IMR-90 (cell line): ENCODE results near the gene DAPL1. TPM values are rescaled to one million over a fixed set of nuclear protein-coding genes. Genes with fewer than 3 reads are reported as not detected.

Experiments used
- ATAC-seq: fragments of 200-7000 bp; cut with Tn5 transposase; 2 replicates; pipeline ENCODE4 v1.9.1; 2020; ENCODE audit warnings: low read depth, mild to moderate bottlenecking, moderate library complexity
- BruUV-seq: library from RNA; stranded (reverse); fragments of 400-500 nt; replicated peaks from 2 replicates; lab custom pipeline; 2021; lab: Mats Ljungman, UMichigan
- CTCF ChIA-PET: fragments of 300-600 bp; formaldehyde crosslinking; extraction: SDS; loops from one replicate; lab custom pipeline; 2021; ENCODE audit warnings: antibody characterized with exemption; lab: Yijun Ruan, JAX
- POLR2A ChIA-PET: fragments of 300-600 bp; sonication (Branson Sonifier 250); formaldehyde crosslinking; loops from one replicate; lab custom pipeline; 2022; ENCODE audit warnings: antibody characterized with exemption; ENCODE audit not compliant: unreplicated experiment; lab: Charles Lee
- DNase-seq: peaks from one replicate; pipeline ENCODE4 v3.0.0; 2013
- H2AFZ ChIP-seq: replicated peaks from 2 replicates; pipeline ENCODE3; 2013; ENCODE audit warnings: low read length, mild to moderate bottlenecking; ENCODE audit not compliant: poor library complexity
- H2AK5ac ChIP-seq: 2 replicates; pipeline ENCODE4 v1.6.1; 2013; ENCODE audit warnings: low read depth, low read length, inconsistent platforms
- H2AK9ac ChIP-seq: replicated peaks from 2 replicates; pipeline ENCODE3; 2013; ENCODE audit warnings: mild to moderate bottlenecking, low read depth, low read length, moderate library complexity; ENCODE audit not compliant: poor library complexity
- H2BK120ac ChIP-seq: 2 replicates; pipeline ENCODE4 v1.6.1; 2013; ENCODE audit warnings: low read depth, low read length, inconsistent platforms
- H2BK15ac ChIP-seq: 3 replicates; pipeline ENCODE4 v1.6.1; 2013; ENCODE audit warnings: low read depth, low read length, inconsistent platforms
- H2BK20ac ChIP-seq: 2 replicates; pipeline ENCODE4 v1.6.1; 2013; ENCODE audit warnings: low read depth, mild to moderate bottlenecking, inconsistent platforms, low read length, moderate library complexity
- H2BK5ac ChIP-seq: 2 replicates; pipeline ENCODE4 v1.6.1; 2013; ENCODE audit warnings: mild to moderate bottlenecking, low read depth, low read length, inconsistent platforms; ENCODE audit not compliant: poor library complexity, severe bottlenecking
- H3K14ac ChIP-seq: replicated peaks from 2 replicates; pipeline ENCODE4 v1.6.1; 2013; ENCODE audit warnings: low read depth, low read length, inconsistent platforms
- H3K18ac ChIP-seq: 2 replicates; pipeline ENCODE4 v1.6.1; 2013; ENCODE audit warnings: low read depth, low read length, control low read depth
- H3K23ac ChIP-seq: 2 replicates; pipeline ENCODE4 v1.6.1; 2013; ENCODE audit warnings: low read depth, low read length, inconsistent platforms
- H3K27ac ChIP-seq: 2 replicates; pipeline ENCODE4 v1.5.1; 2013; ENCODE audit warnings: mild to moderate bottlenecking, control low read depth, low read length; ENCODE audit not compliant: insufficient read depth
- H3K27me3 ChIP-seq: 2 replicates; pipeline ENCODE4 v1.6.1; 2013; ENCODE audit warnings: low read length; ENCODE audit not compliant: control insufficient read depth, insufficient read depth
- H3K36me3 ChIP-seq: 2 replicates; pipeline ENCODE4 v1.6.1; 2013; ENCODE audit warnings: low read length, mixed read lengths; ENCODE audit not compliant: control insufficient read depth, insufficient read depth
- H3K4ac ChIP-seq: 2 replicates; pipeline ENCODE4 v1.6.1; 2013; ENCODE audit warnings: low read depth, low read length, inconsistent platforms
- H3K4me1 ChIP-seq: 2 replicates; pipeline ENCODE4 v1.6.1; 2013; ENCODE audit warnings: low read length, mixed read lengths; ENCODE audit not compliant: control insufficient read depth, insufficient read depth
- H3K4me2 ChIP-seq: 2 replicates; pipeline ENCODE4 v1.6.1; 2013; ENCODE audit warnings: low read depth, mild to moderate bottlenecking, control low read depth, low read length, moderate library complexity
- H3K4me3 ChIP-seq: 2 replicates; pipeline ENCODE4 v1.5.1; 2013; ENCODE audit warnings: low read depth, mild to moderate bottlenecking, control low read depth, low read length, moderate library complexity; ENCODE audit not compliant: insufficient read depth
- H3K56ac ChIP-seq: 2 replicates; pipeline ENCODE4 v1.6.1; 2013; ENCODE audit warnings: low read length, inconsistent platforms; ENCODE audit not compliant: insufficient read depth; ENCODE audit errors: extremely low read depth
- H3K79me1 ChIP-seq, 2 experiments: 2 replicates each; pipeline ENCODE4 v1.6.1; 2013; ENCODE audit warnings: low read length in 2 of 2, inconsistent platforms in 1 of 2, low read depth in 1 of 2
- H3K9ac ChIP-seq: 2 replicates; pipeline ENCODE4 v1.6.1; 2013; ENCODE audit warnings: low read depth, low read length, control low read depth
- H3K9me1 ChIP-seq: 2 replicates; pipeline ENCODE4 v1.6.1; 2013; ENCODE audit warnings: low read length, inconsistent platforms; ENCODE audit not compliant: insufficient read depth
- H3K9me3 ChIP-seq: 2 replicates; pipeline ENCODE4 v1.6.1; 2013; ENCODE audit warnings: low read length; ENCODE audit not compliant: control insufficient read depth, insufficient read depth
- H4K20me1 ChIP-seq: 2 replicates; pipeline ENCODE4 v1.6.1; 2013; ENCODE audit warnings: low read length, inconsistent platforms; ENCODE audit not compliant: insufficient read depth
- H4K5ac ChIP-seq: 2 replicates; pipeline ENCODE4 v1.6.1; 2013; ENCODE audit warnings: mild to moderate bottlenecking, low read depth, low read length, control low read depth
- H4K8ac ChIP-seq, 2 experiments: 2 replicates each; pipeline ENCODE4 v1.6.1; 2013; ENCODE audit warnings: low read depth in 2 of 2, low read length in 2 of 2, control low read depth in 1 of 2, inconsistent platforms in 1 of 2
- H4K91ac ChIP-seq: 2 replicates; pipeline ENCODE4 v1.6.1; 2013; ENCODE audit warnings: low read depth, low read length, inconsistent platforms; ENCODE audit not compliant: insufficient read depth
- BHLHE40 ChIP-seq: fragments of 150-350 bp; IDR thresholded peaks from 2 replicates; pipeline ENCODE4 v1.6.1; 2016; ENCODE audit warnings: mild to moderate bottlenecking, low read depth, low read length
- CEBPB ChIP-seq: IDR thresholded peaks from 2 replicates; pipeline ENCODE4 v1.6.1; 2012; ENCODE audit warnings: low read depth, low read length, improper control_type of control experiment
- CHD1 ChIP-seq: IDR thresholded peaks from 2 replicates; pipeline ENCODE4 v1.6.1; 2012; ENCODE audit warnings: low read depth, low read length, improper control_type of control experiment
- FOS ChIP-seq: fragments of 150-350 bp; IDR thresholded peaks from 2 replicates; pipeline ENCODE4 v1.6.1; 2016; ENCODE audit warnings: low read depth, low read length
- MAZ ChIP-seq: IDR thresholded peaks from 2 replicates; pipeline ENCODE4 v1.6.1; 2012; ENCODE audit warnings: low read depth, mild to moderate bottlenecking, low read length, improper control_type of control experiment, moderate library complexity, borderline replicate concordance
- MXI1 ChIP-seq: IDR thresholded peaks from 2 replicates; pipeline ENCODE4 v1.6.1; 2012; ENCODE audit warnings: low read depth, mild to moderate bottlenecking, low read length, moderate library complexity, borderline replicate concordance
- NFE2L2 ChIP-seq: fragments of 150-350 bp; IDR thresholded peaks from 2 replicates; pipeline ENCODE4 v1.6.1; 2016; ENCODE audit warnings: low read depth, mild to moderate bottlenecking, low read length
- POLR2A ChIP-seq: IDR thresholded peaks from 2 replicates; pipeline ENCODE4 v1.6.1; 2012; ENCODE audit warnings: mild to moderate bottlenecking, low read depth, low read length
- RAD21 ChIP-seq: IDR thresholded peaks from 2 replicates; pipeline ENCODE4 v1.6.1; 2012; ENCODE audit warnings: low read length, improper control_type of control experiment
- RCOR1 ChIP-seq: IDR thresholded peaks from 2 replicates; pipeline ENCODE4 v1.6.1; 2012; ENCODE audit warnings: mild to moderate bottlenecking, low read length, improper control_type of control experiment; ENCODE audit not compliant: insufficient replicate concordance
- RFX5 ChIP-seq: IDR thresholded peaks from 2 replicates; pipeline ENCODE4 v1.8.0; 2012; ENCODE audit warnings: low read depth, mild to moderate bottlenecking, low read length, moderate library complexity
- WGBS, 2 experiments: methylation state at CpG; one replicate each; pipeline versions ENCODE4 v1.1.5 to v1.1.7; 2013; ENCODE audit warnings: missing lambda C conversion rate in 2 of 2; ENCODE audit not compliant: insufficient read length in 1 of 2; ENCODE audit errors: extremely low coverage in 2 of 2; 5-methylcytosine and 5-hydroxymethylcytosine counted together
- dilution Hi-C: fragments of 300-500 bp; cut with HindIII; formaldehyde crosslinking; loops from one replicate; pipeline ENCODE4 v1.14.3; 2018; ENCODE audit warnings: low sequenced_read_pairs; ENCODE audit not compliant: unreplicated experiment
- in situ Hi-C: fragments of 300-500 bp; cut with MboI; formaldehyde crosslinking; loops from 3 replicates; pipeline ENCODE4 v1.14.3; 2019; ENCODE audit warnings: low sequenced_read_pairs, inconsistent platforms, mixed read lengths
- intact Hi-C: fragments of 100-400 bp; cut with micrococcal nuclease; formaldehyde crosslinking; loops from 2 replicates; pipeline ENCODE4 v1.10.0; 2022
- polyA plus RNA-seq, 3 experiments: library from polyadenylated mRNA; depleted of rRNA; stranded (reverse); fragments of >200 nt; gene quantifications; 2 replicates each; pipeline ENCODE4 v1.2.3, GENCODE V29; 2012; ENCODE audit warnings: low replicate concordance in 1 of 3
- total RNA-seq: library from RNA; depleted of rRNA; stranded (reverse); fragments of >200 nt; gene quantifications from 2 replicates; pipeline ENCODE4 v1.2.3, GENCODE V29; 2012
- TF ChIP-seq, protein P1 (sequence below): fragments of 150-350 bp; IDR thresholded peaks from 2 replicates; pipeline ENCODE4 v1.6.1; 2016; ENCODE audit warnings: low read depth, mild to moderate bottlenecking, low read length, moderate library complexity, borderline replicate concordance
- TF ChIP-seq, protein P2 (sequence below): fragments of 150-350 bp; IDR thresholded peaks from 2 replicates; pipeline ENCODE4 v1.6.1; 2017; ENCODE audit warnings: mild to moderate bottlenecking, antibody characterized with exemption, low read length, low read depth
- TF ChIP-seq, protein P3 (sequence below): conservative IDR thresholded peaks from 2 replicates; pipeline ENCODE4 v1.5.1; 2012; ENCODE audit warnings: mild to moderate bottlenecking, low read depth, low read length, improper control_type of control experiment

Gene DAPL1
- total and polyA plus RNA-seq, 2 of the 4 experiments (the other 2 are of a cell fraction) = not detected

DNA sequence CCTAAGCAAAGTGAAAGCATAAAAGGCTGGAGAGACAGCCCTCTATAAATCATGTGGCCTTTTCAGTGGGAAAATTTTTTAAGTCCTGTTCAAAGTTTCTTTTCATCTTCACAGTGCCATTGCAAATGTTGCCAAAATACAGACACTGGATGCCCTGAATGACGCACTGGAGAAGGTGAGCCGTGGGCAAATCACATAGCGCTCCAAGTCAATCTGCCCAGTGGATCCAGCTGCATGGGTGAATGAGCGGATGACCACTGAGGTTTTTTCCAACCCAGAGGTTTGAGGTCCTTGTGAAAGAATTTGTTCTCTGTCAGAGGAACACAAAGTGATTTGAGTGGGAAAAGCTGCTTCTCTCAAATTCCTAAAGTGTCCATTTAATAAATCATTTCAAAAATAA is 11.8 kb downstream of the DAPL1 start:
- intact Hi-C loops = no loop called here
- H2AK9ac ChIP-seq = no peak overlapping the region
- H2AK5ac ChIP-seq = no peak overlapping the region
- ChIA-PET CTCF (no interaction called here), POLR2A (no interaction called here)
- H3K4ac ChIP-seq = no peak overlapping the region
- no peak overlapping the region for H2AFZ ChIP-seq
- H4K91ac ChIP-seq = no peak overlapping the region
- H3K56ac ChIP-seq = no peak overlapping the region
- ATAC-seq (no peak), DNase-seq (no peak)
- no peak overlapping the region for H3K18ac ChIP-seq
- no peaks in the 10 kb centered on the region for H4K20me1 ChIP-seq
- H2BK15ac ChIP-seq = no peak overlapping the region
- in situ Hi-C loops = no loop called here
- H3K4me3 ChIP-seq = no peak overlapping the region
- no peaks in the 10 kb centered on the region for H3K36me3 ChIP-seq
- no CpG with 5 or more reads among the region's 4 CpGs for WGBS, 2 experiments
- TF ChIP-seq BHLHE40 (no peak), FOS (no peak), RFX5 (no peak), MAZ (no peak), POLR2A (no peak), CEBPB (no peak), CHD1 (no peak), RCOR1 (no peak), RAD21 (no peak), NFE2L2 (no peak), MXI1 (no peak)
- TF ChIP-seq, protein P1, sequence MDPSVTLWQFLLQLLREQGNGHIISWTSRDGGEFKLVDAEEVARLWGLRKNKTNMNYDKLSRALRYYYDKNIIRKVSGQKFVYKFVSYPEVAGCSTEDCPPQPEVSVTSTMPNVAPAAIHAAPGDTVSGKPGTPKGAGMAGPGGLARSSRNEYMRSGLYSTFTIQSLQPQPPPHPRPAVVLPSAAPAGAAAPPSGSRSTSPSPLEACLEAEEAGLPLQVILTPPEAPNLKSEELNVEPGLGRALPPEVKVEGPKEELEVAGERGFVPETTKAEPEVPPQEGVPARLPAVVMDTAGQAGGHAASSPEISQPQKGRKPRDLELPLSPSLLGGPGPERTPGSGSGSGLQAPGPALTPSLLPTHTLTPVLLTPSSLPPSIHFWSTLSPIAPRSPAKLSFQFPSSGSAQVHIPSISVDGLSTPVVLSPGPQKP = no peak
- TF ChIP-seq, protein P2, sequence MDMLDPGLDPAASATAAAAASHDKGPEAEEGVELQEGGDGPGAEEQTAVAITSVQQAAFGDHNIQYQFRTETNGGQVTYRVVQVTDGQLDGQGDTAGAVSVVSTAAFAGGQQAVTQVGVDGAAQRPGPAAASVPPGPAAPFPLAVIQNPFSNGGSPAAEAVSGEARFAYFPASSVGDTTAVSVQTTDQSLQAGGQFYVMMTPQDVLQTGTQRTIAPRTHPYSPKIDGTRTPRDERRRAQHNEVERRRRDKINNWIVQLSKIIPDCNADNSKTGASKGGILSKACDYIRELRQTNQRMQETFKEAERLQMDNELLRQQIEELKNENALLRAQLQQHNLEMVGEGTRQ = no peak
- TF ChIP-seq, protein P3, sequence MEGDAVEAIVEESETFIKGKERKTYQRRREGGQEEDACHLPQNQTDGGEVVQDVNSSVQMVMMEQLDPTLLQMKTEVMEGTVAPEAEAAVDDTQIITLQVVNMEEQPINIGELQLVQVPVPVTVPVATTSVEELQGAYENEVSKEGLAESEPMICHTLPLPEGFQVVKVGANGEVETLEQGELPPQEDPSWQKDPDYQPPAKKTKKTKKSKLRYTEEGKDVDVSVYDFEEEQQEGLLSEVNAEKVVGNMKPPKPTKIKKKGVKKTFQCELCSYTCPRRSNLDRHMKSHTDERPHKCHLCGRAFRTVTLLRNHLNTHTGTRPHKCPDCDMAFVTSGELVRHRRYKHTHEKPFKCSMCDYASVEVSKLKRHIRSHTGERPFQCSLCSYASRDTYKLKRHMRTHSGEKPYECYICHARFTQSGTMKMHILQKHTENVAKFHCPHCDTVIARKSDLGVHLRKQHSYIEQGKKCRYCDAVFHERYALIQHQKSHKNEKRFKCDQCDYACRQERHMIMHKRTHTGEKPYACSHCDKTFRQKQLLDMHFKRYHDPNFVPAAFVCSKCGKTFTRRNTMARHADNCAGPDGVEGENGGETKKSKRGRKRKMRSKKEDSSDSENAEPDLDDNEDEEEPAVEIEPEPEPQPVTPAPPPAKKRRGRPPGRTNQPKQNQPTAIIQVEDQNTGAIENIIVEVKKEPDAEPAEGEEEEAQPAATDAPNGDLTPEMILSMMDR = no peak
- H3K79me1 ChIP-seq = no peaks in the 10 kb centered on the region
- no peaks in the 10 kb centered on the region; the same call in 1 of the 2 replicates for H3K9me1 ChIP-seq
- no peak overlapping the region for H3K9ac ChIP-seq
- H4K5ac ChIP-seq = no peak overlapping the region
- no peak overlapping the region for H3K4me2 ChIP-seq
- no peak overlapping the region for H2BK120ac ChIP-seq
- H3K4me1 ChIP-seq = no peaks in the 10 kb centered on the region
- H3K14ac ChIP-seq = no peak overlapping the region
- H3K27me3 ChIP-seq = peaks cover 2% of the 10 kb centered on the region
- H3K9me3 ChIP-seq = no peaks in the 10 kb centered on the region
- dilution Hi-C loops = no loop called here
- no peak overlapping the region for H4K8ac ChIP-seq
- no TSS peak for BruUV-seq
- no peak overlapping the region for H3K23ac ChIP-seq
- H2BK20ac ChIP-seq = no peak overlapping the region
- no peak overlapping the region for H2BK5ac ChIP-seq
- no peak overlapping the region for H3K27ac ChIP-seq
